GM12874 (cell line): ENCODE data around the gene MSTN.
A peak's percentile ranks its signal among the peaks of the same experiment; 100 is the strongest.

Experiments used
- TF ChIP-seq, protein P1 (sequence below): IDR thresholded peaks from 2 replicates; pipeline ENCODE4 v1.5.1; 2011; ENCODE audit warnings: low read depth, mild to moderate bottlenecking, control low read depth, low read length, moderate library complexity; ENCODE audit not compliant: insufficient read depth

MSTN gene

DNA sequence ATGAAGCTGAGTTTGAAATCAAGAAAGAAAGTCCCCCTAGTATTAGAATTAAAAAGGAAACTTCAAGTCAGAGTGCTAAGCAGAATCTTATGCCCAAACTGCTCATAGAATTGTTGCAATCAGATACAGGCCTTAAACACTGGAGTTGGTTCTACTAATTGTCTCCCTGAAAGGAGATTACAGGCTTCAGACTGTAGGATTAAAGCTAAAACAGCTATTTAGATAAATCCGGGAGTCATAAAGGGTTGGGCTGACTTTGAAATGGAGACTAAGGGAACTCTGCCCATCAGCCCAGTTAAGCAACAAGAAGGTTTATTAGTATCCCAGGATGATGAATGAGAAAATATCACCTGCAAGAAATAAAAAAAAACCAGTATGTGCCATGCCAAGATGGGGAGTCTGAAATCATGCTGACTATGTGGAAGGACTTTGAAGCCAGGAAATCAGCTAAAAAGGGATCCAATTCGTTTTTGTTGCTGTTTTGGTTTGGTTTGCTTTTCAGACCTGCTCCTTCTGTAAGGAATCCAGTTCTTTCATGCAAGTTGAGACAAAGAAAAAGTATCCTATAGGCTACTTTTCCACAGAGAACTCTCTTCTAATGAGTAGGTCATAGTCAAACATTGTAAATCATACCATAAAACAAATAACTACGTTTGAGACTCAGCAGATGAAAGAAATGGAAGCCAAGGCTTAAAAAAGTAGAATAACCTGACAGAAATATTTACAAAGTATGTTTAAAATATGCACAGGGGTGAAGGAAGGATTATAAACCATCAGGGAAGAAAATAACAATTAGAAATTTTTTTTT, 37.6 kb upstream of the MSTN start:
- TF ChIP-seq, protein P1, sequence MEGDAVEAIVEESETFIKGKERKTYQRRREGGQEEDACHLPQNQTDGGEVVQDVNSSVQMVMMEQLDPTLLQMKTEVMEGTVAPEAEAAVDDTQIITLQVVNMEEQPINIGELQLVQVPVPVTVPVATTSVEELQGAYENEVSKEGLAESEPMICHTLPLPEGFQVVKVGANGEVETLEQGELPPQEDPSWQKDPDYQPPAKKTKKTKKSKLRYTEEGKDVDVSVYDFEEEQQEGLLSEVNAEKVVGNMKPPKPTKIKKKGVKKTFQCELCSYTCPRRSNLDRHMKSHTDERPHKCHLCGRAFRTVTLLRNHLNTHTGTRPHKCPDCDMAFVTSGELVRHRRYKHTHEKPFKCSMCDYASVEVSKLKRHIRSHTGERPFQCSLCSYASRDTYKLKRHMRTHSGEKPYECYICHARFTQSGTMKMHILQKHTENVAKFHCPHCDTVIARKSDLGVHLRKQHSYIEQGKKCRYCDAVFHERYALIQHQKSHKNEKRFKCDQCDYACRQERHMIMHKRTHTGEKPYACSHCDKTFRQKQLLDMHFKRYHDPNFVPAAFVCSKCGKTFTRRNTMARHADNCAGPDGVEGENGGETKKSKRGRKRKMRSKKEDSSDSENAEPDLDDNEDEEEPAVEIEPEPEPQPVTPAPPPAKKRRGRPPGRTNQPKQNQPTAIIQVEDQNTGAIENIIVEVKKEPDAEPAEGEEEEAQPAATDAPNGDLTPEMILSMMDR: no peak

DNA sequence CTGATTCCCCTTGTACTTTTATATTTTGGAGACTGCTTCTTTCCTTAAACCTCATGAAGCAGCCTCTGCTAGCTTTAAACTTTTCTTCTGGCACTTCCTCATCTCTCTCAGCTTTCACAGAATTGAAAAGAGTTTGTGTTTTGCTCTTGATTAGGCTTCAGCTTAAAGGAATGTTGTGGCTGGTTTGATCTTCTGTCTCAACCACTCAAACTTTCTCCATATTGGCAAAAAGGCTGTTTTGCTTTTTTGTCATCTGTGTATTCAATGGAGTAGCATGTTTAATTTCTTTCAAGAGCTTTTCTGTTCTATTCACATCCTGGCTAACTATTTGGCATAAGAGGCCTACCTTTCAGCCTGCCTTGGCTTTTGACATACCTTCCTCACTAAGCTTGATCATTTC, 36.3 kb upstream of the MSTN start:
- TF ChIP-seq, protein P1: no peak

DNA sequence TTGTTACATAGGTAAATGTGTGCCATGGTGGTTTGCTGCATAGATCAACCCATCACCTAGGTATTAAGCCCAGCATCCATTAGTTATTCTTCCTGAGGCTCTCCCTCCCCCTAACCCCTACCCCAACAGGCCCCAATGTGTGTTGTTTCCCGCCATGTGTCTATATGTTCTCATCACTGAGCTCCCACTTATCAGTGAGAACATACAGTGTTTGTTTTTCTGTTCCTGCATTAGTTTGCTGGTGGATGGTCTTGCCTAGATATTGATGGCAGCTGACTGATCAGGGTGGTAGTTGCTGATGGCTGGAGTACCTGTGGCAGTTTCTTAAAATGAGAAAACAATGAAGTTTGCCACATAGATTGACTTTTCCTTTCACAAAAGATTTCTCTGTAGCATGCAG, 34.6 kb upstream of the MSTN start:
- TF ChIP-seq, protein P1: no peak

DNA sequence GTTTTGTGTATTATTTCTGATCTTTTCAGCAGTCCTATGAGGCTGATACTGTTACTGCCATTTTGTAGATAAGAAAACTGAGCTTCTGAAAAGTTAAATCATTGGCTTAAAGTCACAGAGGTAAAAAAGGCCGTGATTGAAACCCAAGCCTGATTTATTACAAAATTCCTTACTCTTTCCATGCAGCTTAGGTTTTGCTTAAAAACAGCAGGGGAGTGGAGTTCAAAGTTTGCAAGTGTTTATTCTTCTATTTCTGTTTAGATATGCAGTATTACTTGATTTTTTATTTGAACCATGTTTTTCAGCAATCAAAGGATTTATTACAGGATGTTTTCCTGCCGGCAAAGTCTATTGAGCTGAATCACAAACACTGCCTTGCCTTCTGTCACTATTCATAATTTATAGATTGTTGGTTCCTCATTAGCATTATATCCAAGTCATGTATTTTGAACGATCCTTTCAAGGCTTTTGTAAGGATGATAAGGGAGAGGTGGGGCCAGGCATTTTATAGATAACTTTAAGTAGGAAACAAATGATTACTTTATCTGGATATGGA, 31.9 kb upstream of the MSTN start:
- TF ChIP-seq, protein P1: no peak

DNA sequence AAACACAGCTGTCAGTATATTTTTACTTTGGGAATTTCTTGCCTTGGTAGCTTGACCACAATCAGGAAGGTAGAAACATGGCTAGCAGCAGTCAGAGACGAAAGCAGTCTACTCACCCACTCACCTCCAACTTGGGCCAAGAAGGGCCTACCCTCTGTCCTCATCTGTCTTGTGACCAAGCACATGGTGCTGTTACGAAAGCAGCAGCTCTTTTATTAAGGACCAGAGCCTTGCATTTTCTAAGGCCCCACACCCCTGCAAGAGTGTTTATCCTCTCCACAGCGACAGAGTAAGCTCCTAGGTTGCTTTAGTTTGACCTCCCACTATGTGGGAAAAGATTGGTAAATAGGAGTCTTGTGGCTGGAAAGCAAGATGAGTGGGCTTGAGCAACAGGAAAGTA, 31.3 kb upstream of the MSTN start:
- TF ChIP-seq, protein P1: no peak

DNA sequence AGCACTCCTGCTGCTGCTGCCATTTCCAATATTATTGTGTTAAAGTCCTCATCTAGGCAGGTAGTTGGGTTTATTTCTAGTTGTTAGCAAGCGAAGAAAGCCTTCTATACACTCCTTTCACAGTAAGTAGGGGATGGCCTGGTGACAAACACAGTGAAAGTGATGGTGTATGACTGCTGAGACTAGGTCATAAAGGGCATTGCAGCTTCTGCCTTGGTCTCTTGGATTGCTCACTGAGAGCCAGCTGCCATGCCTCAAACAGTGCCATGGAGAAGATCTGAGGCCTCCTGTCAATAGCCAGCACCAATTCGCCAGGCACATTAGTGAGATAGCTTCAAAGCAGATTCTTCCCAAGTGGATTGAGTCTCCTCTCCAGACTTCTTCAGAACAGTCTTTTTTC, 27.6 kb upstream of the MSTN start:
- TF ChIP-seq, protein P1: no peak

DNA sequence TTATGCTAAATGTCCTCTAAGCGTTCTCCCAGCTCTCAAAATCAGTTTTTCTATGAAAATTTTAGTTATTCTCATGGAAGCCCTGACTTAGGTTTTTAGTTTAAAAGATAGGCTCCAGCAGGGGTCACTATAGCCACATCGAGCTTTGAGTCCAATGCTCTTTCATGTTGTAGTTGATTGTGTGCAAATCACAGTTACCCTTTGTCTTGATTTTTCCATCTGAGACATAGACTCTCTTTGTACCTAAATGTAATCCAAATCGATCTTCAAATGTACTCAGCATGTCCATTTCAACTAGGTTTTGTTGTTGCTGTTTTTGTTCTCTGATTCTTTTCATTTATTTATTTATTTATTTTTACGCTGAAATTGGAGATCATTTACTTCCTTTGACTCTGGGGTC, 26.4 kb upstream of the MSTN start:
- TF ChIP-seq, protein P1: peak; percentile 59
